NCI-H2029 treated with DMSO at 0.1 percent for 48 hours (cell line): ENCODE measurements around the gene PUDP.
A peak's percentile ranks its signal among the peaks of the same experiment; 100 is the strongest.
"Not testable (repeated sequence)": the region's sequence is repeated elsewhere in the genome, so short reads cannot be mapped to it uniquely, and the experiment has no call there.

Source experiments
- DNase-seq: peaks from one replicate; lab custom pipeline; 2025; lab: John Stamatoyannopoulos, UW

PUDP gene

DNA sequence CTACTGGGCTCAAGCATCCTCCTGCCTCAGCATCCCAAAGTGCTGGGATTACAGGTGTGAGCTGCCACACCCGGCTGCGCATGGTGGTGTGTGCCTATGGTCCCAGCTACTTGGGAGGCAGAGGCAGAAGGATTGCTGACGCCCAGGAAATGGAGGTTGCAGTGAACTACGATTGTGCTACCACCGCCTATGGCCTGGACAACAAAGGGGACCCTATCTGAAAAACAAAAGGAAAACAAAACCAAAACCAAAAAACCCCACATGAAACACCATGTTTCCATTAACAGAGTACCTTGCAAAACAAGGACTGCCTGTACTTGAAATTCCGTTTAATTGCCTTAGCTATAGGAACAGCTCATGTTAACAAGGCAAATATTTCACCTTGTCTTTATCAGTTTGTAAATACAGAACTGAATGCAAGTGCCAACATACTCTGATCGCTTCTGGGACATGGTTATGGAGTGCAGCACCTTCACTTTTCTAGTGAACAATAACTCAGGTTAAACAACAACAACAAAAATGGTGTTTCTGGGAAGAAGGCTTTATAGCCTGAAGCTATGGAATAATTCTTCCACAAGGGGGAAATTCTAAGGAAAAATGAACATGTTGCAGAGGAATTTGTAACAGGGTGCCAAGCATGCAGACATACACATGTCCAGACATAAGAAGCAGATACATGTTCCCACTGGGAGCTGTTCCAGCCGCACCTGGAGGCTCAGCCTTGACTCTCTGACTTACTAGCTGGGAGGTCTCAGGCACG, 73.6 kb downstream of the PUDP start:
- no peak for DNase-seq

DNA sequence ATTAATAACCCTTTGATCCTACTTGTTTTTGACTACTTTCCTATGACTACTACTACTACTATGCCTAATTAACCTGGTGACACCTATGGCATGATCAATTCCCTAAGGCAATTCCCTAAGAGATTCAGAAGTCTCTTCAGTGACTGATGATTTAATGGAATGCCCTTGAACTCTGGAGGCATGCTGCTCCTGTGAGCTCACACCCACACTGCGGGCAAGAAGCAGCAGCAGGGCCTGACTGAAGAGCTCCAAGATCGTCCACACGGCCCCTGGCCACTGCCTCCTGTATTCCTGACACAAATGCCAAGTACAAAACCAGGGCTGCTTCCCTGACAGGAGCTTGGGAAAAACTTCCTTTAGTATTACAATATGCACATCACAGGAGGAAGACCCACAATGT, 74.6 kb downstream of the PUDP start:
- DNase-seq, result no peak

- no peak for DNase-seq
These were observed 75.1 kb downstream of the PUDP start for GRCh38 chrX:7072856-7073255.

DNA sequence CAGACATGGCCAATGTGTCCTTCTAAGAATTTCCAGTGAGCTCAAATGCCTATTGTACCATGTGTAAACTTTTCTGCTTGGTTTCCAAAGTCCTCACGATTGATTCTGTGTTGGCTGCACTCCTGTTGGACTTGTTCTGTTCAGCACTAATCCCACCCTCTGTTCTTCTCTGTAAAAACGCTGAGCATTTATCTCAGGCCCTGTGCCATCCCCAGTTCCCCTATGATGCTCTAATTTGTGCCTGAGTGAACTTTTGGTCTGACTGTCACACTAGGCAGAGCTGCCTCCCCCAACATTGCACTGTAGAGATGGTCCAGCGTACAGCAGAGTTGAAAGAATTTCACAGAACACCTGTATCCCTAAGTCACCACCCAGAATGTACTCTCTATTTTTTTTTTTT, 76.6 kb downstream of the PUDP start:
- DNase-seq, result no peak

DNA sequence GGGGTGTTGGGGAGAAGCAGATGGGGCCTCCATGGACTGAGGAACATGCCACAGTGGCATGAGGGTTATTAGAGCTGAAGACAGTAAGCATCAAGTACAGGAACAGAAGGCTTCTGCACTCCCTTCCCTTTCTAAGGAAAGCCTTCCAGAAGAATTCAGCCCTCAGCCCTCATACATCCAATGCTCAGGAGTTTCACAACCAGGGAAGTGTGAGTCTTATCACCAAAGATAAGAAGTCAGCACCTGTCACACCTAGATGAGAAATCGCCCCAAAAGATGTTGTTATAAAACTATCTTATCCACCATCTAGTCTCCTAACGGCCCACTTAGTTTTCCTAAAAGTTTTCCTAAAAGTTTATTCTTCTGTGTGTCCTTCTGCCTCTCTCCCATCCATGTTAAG, 78.4 kb downstream of the PUDP start:
- DNase-seq, result no peak

GRCh38 chrX:7068939-7069367, 79.0 kb downstream of the PUDP start:
- DNase-seq, result no peak

GRCh38 chrX:7067256-7067655, 80.7 kb downstream of the PUDP start:
- DNase-seq, result no peak

GRCh38 chrX:7065473-7065872, 82.5 kb downstream of the PUDP start:
- DNase-seq, result no peak

GRCh38 chrX:7062903-7063302, 85.0 kb downstream of the PUDP start:
- DNase-seq, result no peak

DNA sequence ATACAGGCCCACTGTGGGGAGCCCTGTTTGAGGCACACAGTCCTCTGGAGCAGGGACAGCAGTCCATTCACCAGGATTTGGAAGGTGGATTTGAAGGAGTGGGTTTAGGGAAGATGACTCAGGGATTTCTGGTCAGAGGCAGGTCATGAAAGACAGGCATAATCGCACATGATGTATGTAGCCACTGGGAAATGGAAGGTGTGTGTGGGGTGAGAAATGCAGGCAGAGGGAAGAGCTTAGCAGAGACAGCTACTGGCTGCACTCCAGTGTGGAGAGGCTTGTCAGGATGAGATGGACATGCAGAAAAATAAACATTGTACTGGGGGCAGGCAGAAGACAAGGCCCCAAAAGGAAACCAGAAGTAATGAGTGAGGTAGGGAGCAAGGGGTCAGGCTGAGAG, 85.7 kb downstream of the PUDP start:
- no peak for DNase-seq

DNA sequence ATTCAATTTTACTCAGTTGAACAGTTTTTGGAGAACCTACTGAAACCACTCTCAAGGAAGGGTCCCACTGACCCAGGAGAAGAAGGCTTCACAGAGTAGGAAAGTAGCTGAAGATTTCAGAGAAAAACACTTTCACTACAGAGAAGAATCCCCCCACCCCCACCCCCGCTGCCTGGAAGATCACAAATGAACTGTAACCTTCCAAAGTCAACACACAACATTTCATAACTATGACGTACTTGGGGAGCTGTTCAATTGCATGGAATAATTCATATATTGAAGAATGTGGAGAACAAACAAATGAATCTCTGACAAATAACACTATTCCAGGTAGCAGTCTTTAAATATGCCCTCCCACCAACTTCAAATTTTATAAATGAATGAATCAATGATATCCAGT, 86.5 kb downstream of the PUDP start:
- DNase-seq, result no peak

GRCh38 chrX:7060444-7060843, 87.5 kb downstream of the PUDP start:
- DNase-seq, result no peak

- no peak for DNase-seq
These were observed 88.1 kb downstream of the PUDP start for GRCh38 chrX:7059859-7060258.

GRCh38 chrX:7059214-7059838, 88.6 kb downstream of the PUDP start:
- no peak for DNase-seq

DNA sequence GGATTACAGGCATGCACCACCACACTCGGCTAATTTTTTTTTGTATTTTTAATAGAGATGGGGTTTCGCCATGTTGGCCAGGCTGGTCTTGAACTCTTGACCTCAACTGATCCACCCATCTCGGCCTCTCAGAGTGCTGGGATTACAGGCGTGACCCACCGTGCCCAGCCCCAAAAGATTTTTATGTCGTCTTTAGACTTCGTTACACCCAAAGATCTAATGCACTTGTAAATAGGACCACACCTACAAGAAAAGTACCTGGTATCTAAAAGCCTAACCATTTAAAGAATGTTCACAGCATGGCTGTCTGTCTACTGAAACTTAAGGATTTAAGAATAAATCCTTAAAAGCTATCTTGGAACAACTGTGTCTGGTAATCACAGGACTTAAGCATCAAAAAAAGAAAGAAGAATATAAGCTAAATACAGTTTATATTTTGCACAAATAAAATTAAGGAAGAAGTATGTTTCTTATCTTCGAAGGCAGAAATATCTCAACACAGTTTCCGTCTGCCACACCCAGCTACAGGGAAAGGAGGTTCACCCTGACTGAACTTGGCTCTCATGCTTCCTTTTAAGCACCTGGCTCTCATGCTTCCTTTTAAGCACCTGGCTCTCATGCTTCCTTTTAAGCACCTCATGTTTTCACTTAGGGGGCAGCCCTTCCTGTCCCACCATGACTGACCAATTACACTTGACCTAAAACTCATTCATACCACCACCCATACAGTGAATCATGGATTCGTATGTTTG, 92.4 kb downstream of the PUDP start:
- DNase-seq, result no peak

DNA sequence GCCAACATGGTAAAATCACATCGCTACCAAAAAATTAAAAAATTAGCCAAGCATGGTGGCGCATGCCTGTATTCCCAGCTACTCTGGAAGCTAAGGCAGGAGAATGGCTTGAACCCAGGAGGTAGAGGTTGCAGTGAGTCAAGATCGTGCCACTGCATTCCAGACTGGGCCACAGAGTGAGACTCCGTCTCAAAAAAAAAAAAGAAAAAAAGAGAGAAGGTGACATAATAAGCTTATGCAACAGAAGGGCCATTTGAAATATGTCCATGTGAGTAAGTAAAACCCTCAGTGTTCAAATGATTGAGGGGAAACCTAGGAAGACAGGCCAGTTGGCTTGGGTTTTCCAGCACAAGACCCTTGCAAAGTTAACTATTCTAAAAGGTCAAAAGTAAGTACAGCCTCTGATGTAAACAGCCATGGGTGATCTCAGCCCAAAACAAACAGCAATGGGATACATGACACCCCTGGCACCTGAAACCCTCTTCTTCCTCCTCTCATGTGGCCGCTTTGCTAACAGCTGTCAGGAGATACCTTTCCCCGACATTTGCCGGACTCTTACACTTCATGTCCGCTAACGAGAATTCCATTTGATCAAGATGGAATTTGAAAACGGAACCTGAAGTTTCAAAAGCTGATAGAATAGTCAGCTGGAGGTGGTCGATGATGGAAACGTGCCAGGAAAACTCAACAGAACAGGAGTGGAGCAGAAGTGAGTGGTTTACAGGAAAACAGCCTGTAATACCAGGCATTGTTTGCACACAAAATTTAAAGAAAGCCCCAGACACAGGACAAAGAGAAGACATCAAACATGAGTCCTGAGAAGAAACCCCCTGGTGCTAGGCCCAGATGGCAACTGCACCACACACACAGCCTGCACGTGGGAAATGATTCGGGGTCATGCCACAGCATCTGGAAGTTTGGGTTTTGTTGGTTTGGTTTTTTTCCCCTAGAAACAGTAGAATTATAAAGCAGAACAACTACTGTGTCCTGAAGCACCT, 93.4 kb downstream of the PUDP start:
- peak; percentile 8 for DNase-seq

GRCh38 chrX:7052541-7052940, 95.4 kb downstream of the PUDP start:
- no peak for DNase-seq

DNA sequence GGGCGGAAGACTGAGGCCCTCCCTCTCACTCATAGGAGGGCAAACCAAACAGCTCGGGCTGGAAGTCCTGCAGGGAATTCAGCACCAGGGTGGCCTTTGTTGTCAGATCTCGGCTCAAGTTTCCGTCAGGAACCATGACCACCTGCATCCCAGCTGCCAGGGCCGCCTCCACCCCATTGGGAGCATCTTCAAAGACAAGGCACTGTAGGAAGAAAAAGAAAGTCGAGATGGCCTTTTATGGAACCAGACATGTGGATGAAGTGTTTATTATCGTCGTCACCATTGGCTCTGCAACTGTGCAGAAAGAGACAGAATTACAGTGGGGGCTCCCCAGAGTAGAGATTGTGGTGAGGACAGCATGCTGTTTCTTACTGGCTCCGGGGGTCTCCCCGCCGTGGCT, 97.7 kb downstream of the PUDP start:
- no peak for DNase-seq

GRCh38 chrX:7047951-7048350, 100.0 kb downstream of the PUDP start:
- no peak for DNase-seq

- no peak for DNase-seq
These were observed 102.6 kb downstream of the PUDP start for GRCh38 chrX:7045238-7045955.

GRCh38 chrX:7043796-7044433, 104.0 kb downstream of the PUDP start:
- not testable (repeated sequence) for DNase-seq
